Parathyroid adenoma (tissue), 2 donors: ENCODE results near the gene NANP.
"Not testable (repeated sequence)": the region's sequence is repeated elsewhere in the genome, so short reads cannot be mapped to it uniquely, and the experiment has no call there.

ENCODE experiments used
- H2AFZ ChIP-seq: fragments of 300-600 bp; sonication (generic); one replicate; pipeline ENCODE4 v1.7.0; 2017; ENCODE audit warnings: antibody characterized with exemption, mild to moderate bottlenecking
- H3K27ac ChIP-seq: fragments of 300-600 bp; sonication (generic); one replicate; pipeline ENCODE4 v1.7.0; 2017
- H3K27me3 ChIP-seq: fragments of 300-600 bp; sonication (generic); one replicate; pipeline ENCODE4 v1.7.0; 2017; ENCODE audit warnings: low read length; ENCODE audit not compliant: control insufficient read depth, insufficient read depth
- H3K36me3 ChIP-seq: fragments of 300-600 bp; sonication (generic); one replicate; pipeline ENCODE4 v1.7.0; 2017; ENCODE audit warnings: low read length; ENCODE audit not compliant: control insufficient read depth, insufficient read depth
- H3K4me1 ChIP-seq: fragments of 300-600 bp; sonication (generic); one replicate; pipeline ENCODE4 v1.7.0; 2017; ENCODE audit warnings: control low read depth
- H3K4me2 ChIP-seq: fragments of 300-600 bp; sonication (generic); one replicate; pipeline ENCODE4 v1.7.0; 2017; ENCODE audit warnings: low read length
- H3K4me3 ChIP-seq: fragments of 300-600 bp; sonication (generic); one replicate; pipeline ENCODE4 v1.7.0; 2017; ENCODE audit warnings: low read depth, low read length
- H3K79me2 ChIP-seq: fragments of 300-600 bp; sonication (generic); one replicate; pipeline ENCODE4 v1.7.0; 2017; ENCODE audit warnings: control low read depth
- H3K9ac ChIP-seq: fragments of 300-600 bp; sonication (generic); one replicate; pipeline ENCODE4 v1.7.0; 2017; ENCODE audit warnings: mild to moderate bottlenecking
- H3K9me3 ChIP-seq: fragments of 300-600 bp; sonication (generic); one replicate; pipeline ENCODE4 v1.7.0; 2017; ENCODE audit warnings: low read length; ENCODE audit not compliant: control insufficient read depth
- CTCF ChIP-seq: fragments of 300-600 bp; sonication (generic); IDR thresholded peaks from one replicate; pipeline ENCODE4 v1.7.0; 2017; ENCODE audit warnings: antibody characterized with exemption, mild to moderate bottlenecking
- donor health status: primary hyperparathyroidism.

NANP gene

GRCh38 chr20:25601659-25602058 is 22.2 kb downstream of the NANP start:
- Histone ChIP-seq H3K4me1 (peaks cover 9% of the 10 kb centered on the region), H2AFZ (no peak overlapping the region), H3K9me3 (no peaks in the 10 kb centered on the region), H3K27ac (no peak overlapping the region), H3K4me2 (no peak overlapping the region), H3K79me2 (no peaks in the 10 kb centered on the region), H3K27me3 (no peaks in the 10 kb centered on the region), H3K4me3 (no peak overlapping the region), H3K9ac (no peak overlapping the region), H3K36me3 (no peaks in the 10 kb centered on the region)
- no peak for TF ChIP-seq CTCF

- no peaks in the 10 kb centered on the region for H3K9me3 ChIP-seq
These were observed 23.2 kb downstream of the NANP start for GRCh38 chr20:25600632-25601031.

GRCh38 chr20:25592135-25592852 is 31.5 kb downstream of the NANP start:
- H3K27ac ChIP-seq, result no peak overlapping the region
- H3K4me1 ChIP-seq, result no peaks in the 10 kb centered on the region
- H3K36me3 ChIP-seq, result no peaks in the 10 kb centered on the region
- H3K4me3 ChIP-seq, result no peak overlapping the region
- no peak overlapping the region for H3K4me2 ChIP-seq
- no peaks in the 10 kb centered on the region for H3K79me2 ChIP-seq
- TF ChIP-seq CTCF, result no peak
- no peaks in the 10 kb centered on the region for H3K9me3 ChIP-seq
- H3K9ac ChIP-seq, result no peak overlapping the region
- H2AFZ ChIP-seq, result no peak overlapping the region
- H3K27me3 ChIP-seq, result no peaks in the 10 kb centered on the region

More at GRCh38 chr20:25600632-25601031, 23.2 kb downstream of the NANP start:
- H3K9ac ChIP-seq, result no peak overlapping the region
- no peaks in the 10 kb centered on the region for H3K79me2 ChIP-seq
- TF ChIP-seq CTCF, result no peak
- H3K4me3 ChIP-seq, result no peak overlapping the region
- no peak overlapping the region for H3K27ac ChIP-seq
- H3K4me2 ChIP-seq, result no peak overlapping the region
- no peaks in the 10 kb centered on the region for H3K27me3 ChIP-seq
- H2AFZ ChIP-seq, result peak overlapping the region; percentile 64
- peaks cover 9% of the 10 kb centered on the region for H3K4me1 ChIP-seq
- no peaks in the 10 kb centered on the region for H3K36me3 ChIP-seq

GRCh38 chr20:25590778-25591177 is 33.0 kb downstream of the NANP start:
- not testable (repeated sequence) for H3K4me3 ChIP-seq, H3K79me2 ChIP-seq

GRCh38 chr20:25588491-25588890 is 35.3 kb downstream of the NANP start:
- Histone ChIP-seq H2AFZ (no peak overlapping the region), H3K4me3 (no peak overlapping the region), H3K27me3 (no peaks in the 10 kb centered on the region), H3K9ac (no peak overlapping the region), H3K36me3 (no peaks in the 10 kb centered on the region), H3K4me2 (no peak overlapping the region), H3K9me3 (no peaks in the 10 kb centered on the region), H3K79me2 (peaks cover 8% of the 10 kb centered on the region), H3K27ac (no peak overlapping the region), H3K4me1 (peaks cover 3% of the 10 kb centered on the region)
- TF ChIP-seq CTCF, result no peak

More at GRCh38 chr20:25590778-25591177, 33.0 kb downstream of the NANP start:
- H3K27me3 ChIP-seq, H3K9me3 ChIP-seq, H3K4me2 ChIP-seq, H3K27ac ChIP-seq, H3K36me3 ChIP-seq, H3K4me1 ChIP-seq, H2AFZ ChIP-seq, H3K9ac ChIP-seq: not testable (repeated sequence)
